Measurements from ENCODE around the gene CD1E. TPM values are rescaled to one million over a fixed set of nuclear protein-coding genes. Genes with fewer than 3 reads are reported as not detected.

CD1E gene
- total RNA-seq, 4 donors from 2014 or later, result 0.92 TPM; not detected in 3

DNA sequence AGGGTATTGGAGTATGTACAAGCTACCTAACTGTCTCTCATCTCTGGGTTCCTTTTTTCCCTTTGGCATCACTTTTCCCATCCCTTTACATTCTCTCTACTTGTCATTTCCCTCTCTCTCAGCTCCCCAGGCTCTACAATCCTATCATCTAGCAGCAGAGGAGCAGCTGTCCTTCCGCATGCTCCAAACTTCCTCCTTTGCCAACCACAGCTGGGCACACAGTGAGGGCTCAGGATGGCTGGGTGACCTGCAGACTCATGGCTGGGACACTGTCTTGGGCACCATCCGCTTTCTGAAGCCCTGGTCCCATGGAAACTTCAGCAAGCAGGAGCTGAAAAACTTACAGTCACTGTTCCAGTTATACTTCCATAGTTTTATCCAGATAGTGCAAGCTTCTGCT lies 561 bp downstream of the CD1E start:
- WGBS, 2 donors, result 67 to 74% methylated on average over 2 of the region's 2 CpGs
- Histone ChIP-seq H3K36me3 (no peaks in the 10 kb centered on the region), H3K27ac (no peak overlapping the region), H3K9me3 (no peaks in the 10 kb centered on the region), H3K4me1 (no peaks in the 10 kb centered on the region), H3K27me3 (no peaks in the 10 kb centered on the region), H3K4me3 (replicated peaks in 1 of 3) (no peak overlapping the region)
- intact Hi-C loops (cut with DNase I), result no loop called here
- TF ChIP-seq, protein P1, sequence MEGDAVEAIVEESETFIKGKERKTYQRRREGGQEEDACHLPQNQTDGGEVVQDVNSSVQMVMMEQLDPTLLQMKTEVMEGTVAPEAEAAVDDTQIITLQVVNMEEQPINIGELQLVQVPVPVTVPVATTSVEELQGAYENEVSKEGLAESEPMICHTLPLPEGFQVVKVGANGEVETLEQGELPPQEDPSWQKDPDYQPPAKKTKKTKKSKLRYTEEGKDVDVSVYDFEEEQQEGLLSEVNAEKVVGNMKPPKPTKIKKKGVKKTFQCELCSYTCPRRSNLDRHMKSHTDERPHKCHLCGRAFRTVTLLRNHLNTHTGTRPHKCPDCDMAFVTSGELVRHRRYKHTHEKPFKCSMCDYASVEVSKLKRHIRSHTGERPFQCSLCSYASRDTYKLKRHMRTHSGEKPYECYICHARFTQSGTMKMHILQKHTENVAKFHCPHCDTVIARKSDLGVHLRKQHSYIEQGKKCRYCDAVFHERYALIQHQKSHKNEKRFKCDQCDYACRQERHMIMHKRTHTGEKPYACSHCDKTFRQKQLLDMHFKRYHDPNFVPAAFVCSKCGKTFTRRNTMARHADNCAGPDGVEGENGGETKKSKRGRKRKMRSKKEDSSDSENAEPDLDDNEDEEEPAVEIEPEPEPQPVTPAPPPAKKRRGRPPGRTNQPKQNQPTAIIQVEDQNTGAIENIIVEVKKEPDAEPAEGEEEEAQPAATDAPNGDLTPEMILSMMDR (IDR thresholded peaks at IDR 0.05), result no peak
- TF ChIP-seq POLR2A (IDR thresholded peaks at IDR 0.05), result no peak
- no peak for DNase-seq

DNA sequence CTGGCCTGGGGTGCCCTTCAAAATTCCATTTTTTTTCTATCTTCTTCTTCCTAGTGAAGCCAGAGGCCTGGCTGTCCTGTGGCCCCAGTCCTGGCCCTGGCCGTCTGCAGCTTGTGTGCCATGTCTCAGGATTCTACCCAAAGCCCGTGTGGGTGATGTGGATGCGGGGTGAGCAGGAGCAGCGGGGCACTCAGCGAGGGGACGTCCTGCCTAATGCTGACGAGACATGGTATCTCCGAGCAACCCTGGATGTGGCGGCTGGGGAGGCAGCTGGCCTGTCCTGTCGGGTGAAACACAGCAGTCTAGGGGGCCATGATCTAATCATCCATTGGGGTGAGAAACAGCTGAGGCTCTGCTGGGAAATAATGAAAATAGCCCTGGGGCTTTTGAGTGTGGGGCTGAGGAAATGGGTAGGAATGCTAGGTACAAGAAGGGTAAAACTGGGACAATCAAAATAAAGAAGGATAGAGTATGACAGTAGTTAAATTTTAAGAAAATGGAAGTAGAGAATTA lies 2.1 kb downstream of the CD1E start:
- no peak for DNase-seq
- intact Hi-C loops (cut with DNase I), result no loop called here
- Histone ChIP-seq H3K4me3 (replicated peaks in 1 of 3) (no peak overlapping the region), H3K27me3 (no peaks in the 10 kb centered on the region), H3K36me3 (no peaks in the 10 kb centered on the region), H3K9me3 (no peaks in the 10 kb centered on the region), H3K27ac (no peak overlapping the region), H3K4me1 (no peaks in the 10 kb centered on the region)
- 86 to 94% methylated on average over 10 of the region's 10 CpGs for WGBS, 2 donors
- TF ChIP-seq, protein P1 (IDR thresholded peaks at IDR 0.05), result no peak
- TF ChIP-seq POLR2A (IDR thresholded peaks at IDR 0.05), result no peak

DNA sequence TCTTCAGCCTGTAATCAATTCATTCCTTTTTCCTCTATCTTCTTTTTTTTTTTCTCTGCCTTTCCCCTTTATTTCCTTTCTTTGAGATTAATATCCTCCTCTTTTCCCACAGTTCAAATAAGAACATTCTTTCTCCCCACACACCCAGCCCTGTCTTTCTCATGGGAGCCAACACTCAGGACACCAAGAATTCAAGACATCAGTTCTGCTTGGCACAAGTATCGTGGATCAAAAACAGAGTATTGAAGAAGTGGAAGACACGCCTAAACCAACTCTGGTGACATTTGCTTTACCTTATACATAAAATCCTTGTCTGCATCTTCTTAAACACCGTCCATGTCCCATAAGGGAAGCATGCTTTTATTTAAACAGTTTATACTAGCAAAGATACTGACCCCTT lies 2.9 kb downstream of the CD1E start:
- WGBS, 2 donors, result 70 to 79% methylated on average over 3 of the region's 3 CpGs
- intact Hi-C loops (cut with DNase I), result no loop called here
- Histone ChIP-seq H3K36me3 (no peaks in the 10 kb centered on the region), H3K27me3 (no peaks in the 10 kb centered on the region), H3K4me3 (replicated peaks in 1 of 3) (no peak overlapping the region), H3K9me3 (no peaks in the 10 kb centered on the region), H3K4me1 (no peaks in the 10 kb centered on the region), H3K27ac (no peak overlapping the region)
- TF ChIP-seq, protein P1 (IDR thresholded peaks at IDR 0.05), result no peak
- TF ChIP-seq POLR2A (IDR thresholded peaks at IDR 0.05), result no peak
- DNase-seq, result no peak

DNA sequence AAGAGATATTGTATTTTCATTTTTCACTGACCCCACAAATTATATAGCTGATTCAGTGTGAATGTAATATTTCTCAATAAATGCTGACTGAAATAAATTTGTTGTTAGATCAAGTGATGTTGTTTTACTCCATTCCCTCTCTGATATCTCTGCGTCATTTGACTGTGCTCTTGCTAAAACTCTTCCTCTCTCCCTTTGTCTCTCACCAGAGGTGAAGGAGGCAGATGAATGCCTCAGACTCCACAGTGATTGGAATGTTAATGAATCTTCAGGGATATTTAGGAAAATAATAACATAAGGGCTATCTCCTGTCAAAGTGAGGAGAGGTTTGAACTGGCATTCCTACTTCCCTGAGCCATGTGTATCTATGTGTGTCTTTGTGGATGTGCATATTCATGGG lies 3.7 kb downstream of the CD1E start:
- Histone ChIP-seq H3K9me3 (no peaks in the 10 kb centered on the region), H3K4me3 (replicated peaks in 1 of 3) (no peak overlapping the region), H3K36me3 (no peaks in the 10 kb centered on the region), H3K27ac (no peak overlapping the region), H3K27me3 (no peaks in the 10 kb centered on the region), H3K4me1 (no peaks in the 10 kb centered on the region)
- WGBS, 2 donors, result 89 to 92% methylated on average over 1 of the region's 1 CpG
- DNase-seq, result no peak
- intact Hi-C loops (cut with DNase I), result no loop called here
- TF ChIP-seq, protein P1 (IDR thresholded peaks at IDR 0.05), result no peak
- TF ChIP-seq POLR2A (IDR thresholded peaks at IDR 0.05), result no peak

DNA sequence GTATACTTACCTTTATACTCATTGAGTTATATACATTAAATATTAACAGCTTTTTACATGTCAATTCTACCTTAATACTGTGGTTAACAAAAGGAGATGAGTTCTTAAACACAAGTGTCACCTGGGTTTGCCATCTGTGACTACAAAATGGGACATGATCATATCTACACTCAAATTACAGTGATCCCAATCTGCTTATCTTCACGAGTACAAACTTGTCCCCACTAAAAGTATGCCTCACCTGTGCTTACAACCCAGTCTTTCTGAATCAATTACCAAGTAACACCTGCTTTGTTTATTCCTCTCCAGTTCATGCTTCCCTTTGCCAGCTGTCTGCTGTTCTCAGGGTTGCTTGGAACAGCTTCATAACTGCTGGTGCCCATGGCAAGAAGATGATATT lies 8.8 kb downstream of the CD1E start:
- 52 to 66% methylated on average over 1 of the region's 1 CpG for WGBS, 2 donors
- H3K4me3 ChIP-seq (replicated peaks in 1 of 3), result no peak overlapping the region
- DNase-seq, result no peak
- no peak overlapping the region for H3K27ac ChIP-seq
- H3K4me1 ChIP-seq, result no peaks in the 10 kb centered on the region
- no peaks in the 10 kb centered on the region for H3K9me3 ChIP-seq
- no peaks in the 10 kb centered on the region for H3K27me3 ChIP-seq
- H3K36me3 ChIP-seq, result no peaks in the 10 kb centered on the region
- intact Hi-C loops (cut with DNase I), result no loop called here
- TF ChIP-seq, protein P1 (IDR thresholded peaks at IDR 0.05), result no peak
- no peak for TF ChIP-seq POLR2A (IDR thresholded peaks at IDR 0.05)

Measured in thyroid gland (tissue), 4 donors.